Measurements from ENCODE around the gene PRKCQ.

DNA sequence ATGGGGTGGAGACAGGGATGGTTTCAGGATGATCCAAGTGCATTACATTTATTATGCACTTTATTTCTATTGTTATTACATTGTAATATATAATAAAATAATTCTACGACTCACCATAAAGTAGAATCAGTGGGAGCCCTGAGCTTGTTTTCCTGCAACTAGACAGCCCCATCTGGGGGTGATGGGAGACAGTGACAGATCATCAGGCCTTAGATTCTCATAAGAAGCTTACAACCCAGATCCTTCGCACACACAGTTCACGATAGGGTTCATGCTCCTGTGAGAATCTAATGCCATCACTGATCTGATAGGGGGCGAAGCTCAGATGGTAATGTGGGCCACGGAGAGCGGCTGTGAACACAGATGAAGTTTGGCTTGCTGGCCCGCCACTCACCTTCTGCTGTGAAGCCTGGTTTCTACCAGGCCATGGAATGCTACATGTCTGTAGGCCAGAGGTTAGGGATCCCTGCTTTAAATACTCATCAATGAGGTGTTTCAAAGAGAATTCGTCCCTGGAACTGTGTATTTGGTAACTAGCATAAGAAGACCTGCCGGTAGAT, 21.2 kb upstream of the PRKCQ start:
- TF ChIP-seq POLR2A (IDR thresholded peaks at IDR 0.05; ENCODE audit: extremely low read depth, insufficient read length) = no peak
- TF ChIP-seq, protein P1, sequence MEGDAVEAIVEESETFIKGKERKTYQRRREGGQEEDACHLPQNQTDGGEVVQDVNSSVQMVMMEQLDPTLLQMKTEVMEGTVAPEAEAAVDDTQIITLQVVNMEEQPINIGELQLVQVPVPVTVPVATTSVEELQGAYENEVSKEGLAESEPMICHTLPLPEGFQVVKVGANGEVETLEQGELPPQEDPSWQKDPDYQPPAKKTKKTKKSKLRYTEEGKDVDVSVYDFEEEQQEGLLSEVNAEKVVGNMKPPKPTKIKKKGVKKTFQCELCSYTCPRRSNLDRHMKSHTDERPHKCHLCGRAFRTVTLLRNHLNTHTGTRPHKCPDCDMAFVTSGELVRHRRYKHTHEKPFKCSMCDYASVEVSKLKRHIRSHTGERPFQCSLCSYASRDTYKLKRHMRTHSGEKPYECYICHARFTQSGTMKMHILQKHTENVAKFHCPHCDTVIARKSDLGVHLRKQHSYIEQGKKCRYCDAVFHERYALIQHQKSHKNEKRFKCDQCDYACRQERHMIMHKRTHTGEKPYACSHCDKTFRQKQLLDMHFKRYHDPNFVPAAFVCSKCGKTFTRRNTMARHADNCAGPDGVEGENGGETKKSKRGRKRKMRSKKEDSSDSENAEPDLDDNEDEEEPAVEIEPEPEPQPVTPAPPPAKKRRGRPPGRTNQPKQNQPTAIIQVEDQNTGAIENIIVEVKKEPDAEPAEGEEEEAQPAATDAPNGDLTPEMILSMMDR (IDR thresholded peaks at IDR 0.05; ENCODE audit: low read depth, low read length) = no peak
